PC-3 (cell line): Measurements from ENCODE around the gene SH3GL3. TPM values are rescaled to one million over a fixed set of nuclear protein-coding genes. Genes with fewer than 3 reads are reported as not detected.
A peak's percentile ranks its signal among the peaks of the same experiment; 100 is the strongest.

Experiments
- ATAC-seq: fragments of 200-7000 bp; cut with Tn5 transposase; 2 replicates; pipeline ENCODE4 v1.9.1; 2020; ENCODE audit warnings: mild to moderate bottlenecking, moderate library complexity
- BruUV-seq: library from RNA; stranded (reverse); fragments of 400-500 nt; replicated peaks from 2 replicates; lab custom pipeline; 2021; lab: Mats Ljungman, UMichigan
- CTCF ChIA-PET: fragments of 300-600 bp; sonication (Branson Sonifier 250); formaldehyde crosslinking; loops from one replicate; lab custom pipeline; 2022; ENCODE audit warnings: antibody characterized with exemption; lab: Charles Lee
- POLR2A ChIA-PET: fragments of 300-600 bp; sonication (Branson Sonifier 250); formaldehyde crosslinking; loops from one replicate; lab custom pipeline; 2022; ENCODE audit warnings: antibody characterized with exemption; ENCODE audit not compliant: unreplicated experiment; lab: Charles Lee
- DNase-seq: peaks from one replicate; pipeline ENCODE4 v3.0.0-alpha.2; 2015
- H2AFZ ChIP-seq: fragments of 300-600 bp; sonication (generic); 2 replicates; pipeline ENCODE4 v1.6.0; 2016; ENCODE audit warnings: antibody characterized with exemption, low read length
- H3F3A ChIP-seq: fragments of 300-600 bp; sonication (generic); one replicate; pipeline ENCODE4 v1.6.0; 2017; ENCODE audit warnings: antibody characterized with exemption, low read length, control low read depth, mild to moderate bottlenecking; ENCODE audit not compliant: unreplicated experiment
- H3K27ac ChIP-seq: fragments of 300-600 bp; sonication (generic); 2 replicates; pipeline ENCODE4 v1.5.1; 2016; ENCODE audit warnings: mild to moderate bottlenecking, low read length
- H3K27me3 ChIP-seq: fragments of 300-600 bp; sonication (generic); 2 replicates; pipeline ENCODE4 v1.6.1; 2016; ENCODE audit warnings: low read length, mixed read lengths
- H3K36me3 ChIP-seq: fragments of 300-600 bp; sonication (generic); 2 replicates; pipeline ENCODE4 v1.6.1; 2016; ENCODE audit warnings: low read depth, mixed run types, low read length, mixed read lengths
- H3K4me1 ChIP-seq: fragments of 300-600 bp; sonication (generic); 2 replicates; pipeline ENCODE4 v1.5.1; 2016; ENCODE audit warnings: low read length; ENCODE audit not compliant: insufficient read depth
- H3K4me2 ChIP-seq: fragments of 300-600 bp; sonication (generic); 2 replicates; pipeline ENCODE4 v1.6.0; 2016; ENCODE audit warnings: low read length
- H3K4me3 ChIP-seq: fragments of 300-600 bp; sonication (generic); 2 replicates; pipeline ENCODE4 v1.5.1; 2016; ENCODE audit warnings: mild to moderate bottlenecking, low read length, mixed read lengths
- H3K79me2 ChIP-seq: fragments of 300-600 bp; sonication (generic); 2 replicates; pipeline ENCODE4 v1.6.1; 2017; ENCODE audit warnings: low read length, mixed read lengths
- H3K9ac ChIP-seq: fragments of 300-600 bp; sonication (generic); 2 replicates; pipeline ENCODE4 v1.6.0; 2016; ENCODE audit warnings: mild to moderate bottlenecking, low read length
- H3K9me2 ChIP-seq: fragments of 300-600 bp; sonication (generic); replicated peaks from 2 replicates; pipeline ENCODE4 v1.6.1; 2016; ENCODE audit warnings: mixed run types, low read length, mixed read lengths
- H3K9me3 ChIP-seq: fragments of 300-600 bp; sonication (generic); 2 replicates; pipeline ENCODE4 v1.6.1; 2016; ENCODE audit warnings: low read length, mixed read lengths
- H4K20me1 ChIP-seq: fragments of 300-600 bp; sonication (generic); 2 replicates; pipeline ENCODE4 v1.6.1; 2016; ENCODE audit warnings: low read length, mixed read lengths
- EZH2 ChIP-seq: fragments of 300-600 bp; sonication (generic); IDR thresholded peaks from one replicate; pipeline ENCODE4 v1.6.1; 2017; ENCODE audit warnings: antibody characterized with exemption, mild to moderate bottlenecking, low read length; ENCODE audit not compliant: unreplicated experiment
- EZH2phosphoT487 ChIP-seq: fragments of 300-600 bp; sonication (generic); IDR thresholded peaks from 2 replicates; pipeline ENCODE4 v1.6.1; 2018; ENCODE audit warnings: mild to moderate bottlenecking, antibody characterized with exemption, low read length, borderline replicate concordance
- intact Hi-C: fragments of 100-400 bp; cut with micrococcal nuclease; formaldehyde crosslinking; loops from 2 replicates; pipeline ENCODE4 v1.9.0; 2023
- total RNA-seq: library from RNA; depleted of rRNA; stranded (reverse); fragments of >200 nt; gene quantifications from 2 replicates; pipeline ENCODE4 v1.2.3, GENCODE V29; 2014
- TF ChIP-seq, protein P1 (sequence below): fragments of 300-600 bp; sonication (generic); conservative IDR thresholded peaks from 2 replicates; pipeline ENCODE4 v1.5.1; 2017; ENCODE audit warnings: antibody characterized with exemption, low read depth, mild to moderate bottlenecking, low read length

SH3GL3 gene
- total RNA-seq, 1 experiment from 2014 or later = 3.6 TPM

DNA sequence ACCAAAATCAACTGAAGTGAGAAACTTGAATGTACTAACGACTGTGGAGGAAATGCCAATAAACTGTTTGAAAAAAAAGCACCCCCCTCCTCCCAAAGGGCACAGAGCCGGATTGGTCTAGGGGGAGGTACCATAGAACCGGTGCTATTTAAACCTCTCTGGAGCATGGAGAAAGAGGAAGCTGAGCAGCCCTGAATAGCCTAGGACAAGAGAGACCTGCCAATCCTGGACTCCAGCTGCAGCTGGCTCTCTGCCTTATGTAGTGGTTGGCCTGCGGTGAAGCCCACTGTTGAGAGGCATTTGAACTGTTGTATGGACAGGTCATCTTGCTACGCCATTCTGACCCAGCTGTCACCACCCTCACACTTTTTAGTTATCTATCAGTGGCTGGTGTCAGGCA lies 1.5 kb upstream of the SH3GL3 start:
- no peak overlapping the region for H3K4me3 ChIP-seq
- POLR2A ChIA-PET = no interaction called here

DNA sequence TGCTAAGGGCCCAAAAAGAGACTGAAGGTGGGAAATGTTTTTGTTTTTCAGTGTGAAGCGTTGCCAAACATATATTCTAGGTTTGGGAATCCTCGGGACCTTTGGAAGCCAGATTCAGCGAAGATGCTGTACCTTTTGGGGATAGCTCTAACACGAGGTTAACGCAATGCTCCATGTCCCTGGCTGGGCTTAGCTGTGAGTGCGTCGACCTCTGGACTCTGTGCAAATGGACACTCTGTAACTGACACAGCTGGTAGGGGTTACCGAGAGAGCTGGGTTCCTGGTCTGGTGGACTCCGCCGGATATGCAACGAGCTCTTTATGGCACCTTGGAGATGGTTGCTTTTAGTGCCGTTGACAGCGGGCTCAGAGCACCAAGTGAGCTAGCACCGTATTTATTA lies 724 bp upstream of the SH3GL3 start:
- no peak overlapping the region; the same call in 1 of the 2 replicates for H3K9ac ChIP-seq
- H3F3A ChIP-seq = no peaks in the 10 kb centered on the region
- ChIA-PET POLR2A (interaction anchor here (0.6 kb wide), 1 partner anchor 101 kb away, joined by 4 read pairs; no protein-coding TSS in a partner anchor), CTCF (interaction anchor here (0.9 to 1.6 kb wide), 4 partner anchors 10 to 198 kb away, joined by 4 to 8 read pairs (median 6); no protein-coding TSS in a partner anchor)
- no peaks in the 10 kb centered on the region; the same call in 1 of the 2 replicates for H3K4me1 ChIP-seq
- DNase-seq (no peak), ATAC-seq (no peak)
- H4K20me1 ChIP-seq = no peaks in the 10 kb centered on the region
- H3K79me2 ChIP-seq = no peaks in the 10 kb centered on the region
- no TSS peak for BruUV-seq
- no peaks in the 10 kb centered on the region for H3K36me3 ChIP-seq
- no peak overlapping the region for H3K27ac ChIP-seq
- no peaks in the 10 kb centered on the region for H3K27me3 ChIP-seq
- H3K9me2 ChIP-seq = no peaks in the 10 kb centered on the region
- H3K4me2 ChIP-seq = peak overlapping the region; percentile 86
- H3K9me3 ChIP-seq = no peaks in the 10 kb centered on the region
- H2AFZ ChIP-seq = peak overlapping the region; percentile 91
- intact Hi-C loops = no loop called here
- peak overlapping the region; percentile 79 for H3K4me3 ChIP-seq
- no peak for TF ChIP-seq EZH2
- no peak for TF ChIP-seq EZH2phosphoT487
- TF ChIP-seq, protein P1, sequence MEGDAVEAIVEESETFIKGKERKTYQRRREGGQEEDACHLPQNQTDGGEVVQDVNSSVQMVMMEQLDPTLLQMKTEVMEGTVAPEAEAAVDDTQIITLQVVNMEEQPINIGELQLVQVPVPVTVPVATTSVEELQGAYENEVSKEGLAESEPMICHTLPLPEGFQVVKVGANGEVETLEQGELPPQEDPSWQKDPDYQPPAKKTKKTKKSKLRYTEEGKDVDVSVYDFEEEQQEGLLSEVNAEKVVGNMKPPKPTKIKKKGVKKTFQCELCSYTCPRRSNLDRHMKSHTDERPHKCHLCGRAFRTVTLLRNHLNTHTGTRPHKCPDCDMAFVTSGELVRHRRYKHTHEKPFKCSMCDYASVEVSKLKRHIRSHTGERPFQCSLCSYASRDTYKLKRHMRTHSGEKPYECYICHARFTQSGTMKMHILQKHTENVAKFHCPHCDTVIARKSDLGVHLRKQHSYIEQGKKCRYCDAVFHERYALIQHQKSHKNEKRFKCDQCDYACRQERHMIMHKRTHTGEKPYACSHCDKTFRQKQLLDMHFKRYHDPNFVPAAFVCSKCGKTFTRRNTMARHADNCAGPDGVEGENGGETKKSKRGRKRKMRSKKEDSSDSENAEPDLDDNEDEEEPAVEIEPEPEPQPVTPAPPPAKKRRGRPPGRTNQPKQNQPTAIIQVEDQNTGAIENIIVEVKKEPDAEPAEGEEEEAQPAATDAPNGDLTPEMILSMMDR = no peak

More for the DNA sequence above, 1.5 kb upstream of the SH3GL3 start:
- Histone ChIP-seq H3K9me3 (no peaks in the 10 kb centered on the region), H3K4me2 (no peak overlapping the region), H3K79me2 (no peaks in the 10 kb centered on the region), H3F3A (no peaks in the 10 kb centered on the region), H3K27ac (no peak overlapping the region), H3K9ac (no peak overlapping the region), H3K36me3 (no peaks in the 10 kb centered on the region), H4K20me1 (no peaks in the 10 kb centered on the region), H3K4me1 (no peaks in the 10 kb centered on the region; the same call in 1 of the 2 replicates), H3K27me3 (no peaks in the 10 kb centered on the region), H2AFZ (no peak overlapping the region), H3K9me2 (no peaks in the 10 kb centered on the region)
- intact Hi-C loops = no loop called here
- DNase-seq (no peak), ATAC-seq (no peak)
- CTCF ChIA-PET = interaction anchor here (1.6 kb wide), 1 partner anchor 198 kb away, joined by 8 read pairs; no protein-coding TSS in a partner anchor
- no TSS peak for BruUV-seq
- TF ChIP-seq EZH2 = no peak
- TF ChIP-seq, protein P1 = no peak

DNA sequence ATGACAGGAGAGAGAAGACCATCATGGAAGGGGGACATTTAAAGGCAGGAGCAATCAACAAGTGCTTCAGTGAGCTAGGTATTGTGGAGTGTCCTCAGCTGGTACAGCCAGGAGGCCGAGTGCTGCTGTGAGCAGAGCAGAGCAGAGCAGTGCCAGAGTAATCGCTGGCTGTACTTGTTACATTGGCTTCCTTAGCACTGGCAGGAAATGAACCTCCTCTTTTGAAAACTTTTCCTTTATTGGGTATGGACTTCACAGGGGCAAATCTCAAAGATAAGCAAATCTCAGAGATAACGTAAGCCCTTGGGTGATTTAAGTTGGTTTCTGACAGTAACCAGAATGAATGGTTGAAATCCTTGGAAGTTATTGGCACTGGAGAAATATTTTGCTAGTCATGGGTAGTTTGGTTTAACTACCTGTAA lies 2.1 kb downstream of the SH3GL3 start:
- CTCF ChIA-PET = no interaction called here
- no peak overlapping the region for H3K4me2 ChIP-seq
- H2AFZ ChIP-seq = no peak overlapping the region
- H3K4me1 ChIP-seq = no peaks in the 10 kb centered on the region; the same call in 1 of the 2 replicates
- no peaks in the 10 kb centered on the region for H3K36me3 ChIP-seq
- H3F3A ChIP-seq = no peaks in the 10 kb centered on the region
- no peak overlapping the region for H3K4me3 ChIP-seq
- POLR2A ChIA-PET = interaction anchor here (0.7 kb wide), 1 partner anchor 112 kb away, joined by 19 read pairs; no protein-coding TSS in a partner anchor
- BruUV-seq = no TSS peak
- no peaks in the 10 kb centered on the region for H4K20me1 ChIP-seq
- no peaks in the 10 kb centered on the region for H3K79me2 ChIP-seq
- H3K27me3 ChIP-seq = no peaks in the 10 kb centered on the region
- no peak overlapping the region for H3K9ac ChIP-seq
- no peaks in the 10 kb centered on the region for H3K9me2 ChIP-seq
- no peak for DNase-seq
- H3K27ac ChIP-seq = no peak overlapping the region
- ATAC-seq = no peak
- TF ChIP-seq EZH2phosphoT487 = no peak
- TF ChIP-seq, protein P1 = no peak
- TF ChIP-seq EZH2 = no peak
- intact Hi-C loops = no loop called here
- H3K9me3 ChIP-seq = no peaks in the 10 kb centered on the region
